ENCODE measurements around the gene OR2C3. TPM values are rescaled to one million over a fixed set of nuclear protein-coding genes. Genes with fewer than 3 reads are reported as not detected.

OR2C3 gene
- total RNA-seq, 4 donors from 2014 or later = not detected

DNA sequence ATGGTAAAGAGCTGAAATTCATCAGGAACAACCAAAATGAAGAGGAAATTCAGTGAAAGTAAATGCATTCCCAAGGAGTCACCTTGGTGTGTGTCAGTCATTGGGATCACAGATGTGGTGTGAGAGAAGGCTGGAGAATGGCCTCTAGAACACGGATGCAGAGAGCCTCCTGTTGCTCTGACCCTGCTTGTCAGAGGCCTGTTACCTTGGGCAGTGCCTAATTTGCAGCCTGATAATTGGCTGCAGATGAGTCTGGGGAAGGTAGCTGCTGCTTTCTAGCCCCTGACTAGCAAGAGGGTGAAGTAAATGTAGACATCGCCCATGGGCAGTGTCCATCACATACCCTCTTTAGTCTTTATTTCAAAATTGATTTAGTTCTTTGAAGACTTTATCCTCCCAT is 16.0 kb upstream of the OR2C3 start:
- WGBS, 2 donors (ENCODE audit: low coverage in 1 of 2) = 68 to 89% methylated on average over 1 to 2 of the region's 2 CpGs
- intact Hi-C loops (cut with DNase I; ENCODE audit: low total_unique reads) (no loop called here), in situ Hi-C loops (cut with MboI; ENCODE audit: low pct_ligation_motif_present in 1 of 4, low pct_unique_long_range_greater_than_20kb in 1 of 4, low sequenced_read_pairs in 3 of 4) (no loop called here)
- Histone ChIP-seq H3K4me1 (no peaks in the 10 kb centered on the region), H3K4me3 (no peak overlapping the region), H3K27ac (no peak overlapping the region), H3K36me3 (no peaks in the 10 kb centered on the region), H3K9me3 (no peaks in the 10 kb centered on the region), H3K27me3 (no peaks in the 10 kb centered on the region)
- TF ChIP-seq EP300 (IDR thresholded peaks at IDR 0.05; ENCODE audit: low read depth) (no peak), POLR2AphosphoS5 (IDR thresholded peaks at IDR 0.05) (no peak), POLR2A (IDR thresholded peaks at IDR 0.05) (no peak)
- TF ChIP-seq, protein P1, sequence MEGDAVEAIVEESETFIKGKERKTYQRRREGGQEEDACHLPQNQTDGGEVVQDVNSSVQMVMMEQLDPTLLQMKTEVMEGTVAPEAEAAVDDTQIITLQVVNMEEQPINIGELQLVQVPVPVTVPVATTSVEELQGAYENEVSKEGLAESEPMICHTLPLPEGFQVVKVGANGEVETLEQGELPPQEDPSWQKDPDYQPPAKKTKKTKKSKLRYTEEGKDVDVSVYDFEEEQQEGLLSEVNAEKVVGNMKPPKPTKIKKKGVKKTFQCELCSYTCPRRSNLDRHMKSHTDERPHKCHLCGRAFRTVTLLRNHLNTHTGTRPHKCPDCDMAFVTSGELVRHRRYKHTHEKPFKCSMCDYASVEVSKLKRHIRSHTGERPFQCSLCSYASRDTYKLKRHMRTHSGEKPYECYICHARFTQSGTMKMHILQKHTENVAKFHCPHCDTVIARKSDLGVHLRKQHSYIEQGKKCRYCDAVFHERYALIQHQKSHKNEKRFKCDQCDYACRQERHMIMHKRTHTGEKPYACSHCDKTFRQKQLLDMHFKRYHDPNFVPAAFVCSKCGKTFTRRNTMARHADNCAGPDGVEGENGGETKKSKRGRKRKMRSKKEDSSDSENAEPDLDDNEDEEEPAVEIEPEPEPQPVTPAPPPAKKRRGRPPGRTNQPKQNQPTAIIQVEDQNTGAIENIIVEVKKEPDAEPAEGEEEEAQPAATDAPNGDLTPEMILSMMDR (IDR thresholded peaks at IDR 0.05) = no peak
- no peak for DNase-seq

DNA sequence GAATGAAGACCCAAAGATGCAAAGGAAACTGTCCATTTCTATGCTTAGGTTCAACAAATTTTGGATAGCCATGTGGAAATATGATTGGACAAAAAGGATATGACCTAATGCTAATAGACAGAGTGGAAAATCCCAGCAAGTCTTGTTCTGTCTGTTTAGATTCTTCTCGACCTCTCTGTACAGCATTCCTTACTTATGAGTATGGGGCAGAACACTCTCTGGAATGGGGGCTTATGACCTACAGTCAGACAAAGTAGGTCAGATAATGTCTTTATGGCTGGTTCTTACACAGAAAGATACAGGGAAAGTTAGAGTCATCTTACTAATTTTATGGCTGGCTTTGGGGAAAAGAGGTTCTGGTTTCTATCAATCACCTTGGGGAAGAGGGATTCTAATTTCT is 15.5 kb upstream of the OR2C3 start:
- in situ Hi-C loops (cut with MboI; ENCODE audit: low pct_ligation_motif_present in 1 of 4, low pct_unique_long_range_greater_than_20kb in 1 of 4, low sequenced_read_pairs in 3 of 4) = no loop called here
- WGBS, 2 donors (ENCODE audit: low coverage in 1 of 2) = 37% methylated on average over 1 of the region's 1 CpG; no CpG with 5 or more reads in 1 of the 2 donors

DNA sequence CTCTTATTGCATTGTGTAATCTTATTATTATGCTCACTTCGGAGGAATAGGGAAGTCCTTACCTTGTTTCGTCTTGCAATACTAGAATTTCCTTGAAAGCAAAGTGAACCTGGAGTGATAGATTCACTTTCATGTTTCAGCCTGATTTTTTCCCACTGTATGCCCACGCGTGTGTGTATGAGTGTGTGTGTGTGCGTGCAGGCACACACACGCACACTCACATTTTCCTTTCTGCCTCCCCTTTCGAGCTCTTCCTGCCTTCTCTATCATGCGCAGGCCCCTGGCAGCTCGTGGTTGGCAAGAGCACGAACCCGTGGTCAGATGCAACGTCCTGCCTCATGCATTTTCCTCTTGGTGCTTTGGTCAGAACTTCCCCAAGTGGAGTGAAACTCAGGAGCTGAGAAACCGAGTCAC is 12.5 kb upstream of the OR2C3 start, which contains the start of gene GCSAML:
TSS of gene GCSAML (plus strand) at position 366 of the 414 bp plus-strand sequence. CDS start 58 bp downstream, outside the sequence.
- TF ChIP-seq, protein P1 (IDR thresholded peaks at IDR 0.05) = no peak
- TF ChIP-seq POLR2AphosphoS5 (IDR thresholded peaks at IDR 0.05) = no peak
- no peak for TF ChIP-seq EP300 (IDR thresholded peaks at IDR 0.05; ENCODE audit: low read depth)
- no peak for TF ChIP-seq POLR2A (IDR thresholded peaks at IDR 0.05)
- DNase-seq = no peak
- no peak within 1 kb of the TSS for H3K27ac ChIP-seq
- H3K4me3 ChIP-seq = no peak within 1 kb of the TSS
- no peaks in the 10 kb centered on the region for H3K4me1 ChIP-seq
- no peaks in the 10 kb centered on the region for H3K36me3 ChIP-seq
- in situ Hi-C loops (cut with MboI; ENCODE audit: low pct_ligation_motif_present in 1 of 4, low pct_unique_long_range_greater_than_20kb in 1 of 4, low sequenced_read_pairs in 3 of 4) (no loop called here), intact Hi-C loops (cut with DNase I; ENCODE audit: low total_unique reads) (no loop called here)
- H3K27me3 ChIP-seq = no peaks in the 10 kb centered on the region
- no peaks in the 10 kb centered on the region for H3K9me3 ChIP-seq
- 71% methylated on average over 11 to 13 of the region's 13 CpGs for WGBS, 2 donors (ENCODE audit: low coverage in 1 of 2)

More for the DNA sequence above, 15.5 kb upstream of the OR2C3 start:
- intact Hi-C loops (cut with DNase I; ENCODE audit: low total_unique reads) = no loop called here
- DNase-seq = no peak
- H3K4me1 ChIP-seq = no peaks in the 10 kb centered on the region
- H3K27me3 ChIP-seq = no peaks in the 10 kb centered on the region
- H3K36me3 ChIP-seq = no peaks in the 10 kb centered on the region
- H3K9me3 ChIP-seq = no peaks in the 10 kb centered on the region
- no peak overlapping the region for H3K27ac ChIP-seq
- TF ChIP-seq POLR2A (IDR thresholded peaks at IDR 0.05) (no peak), EP300 (IDR thresholded peaks at IDR 0.05; ENCODE audit: low read depth) (no peak), POLR2AphosphoS5 (IDR thresholded peaks at IDR 0.05) (no peak)
- TF ChIP-seq, protein P1 (IDR thresholded peaks at IDR 0.05) = no peak
- no peak overlapping the region for H3K4me3 ChIP-seq

DNA sequence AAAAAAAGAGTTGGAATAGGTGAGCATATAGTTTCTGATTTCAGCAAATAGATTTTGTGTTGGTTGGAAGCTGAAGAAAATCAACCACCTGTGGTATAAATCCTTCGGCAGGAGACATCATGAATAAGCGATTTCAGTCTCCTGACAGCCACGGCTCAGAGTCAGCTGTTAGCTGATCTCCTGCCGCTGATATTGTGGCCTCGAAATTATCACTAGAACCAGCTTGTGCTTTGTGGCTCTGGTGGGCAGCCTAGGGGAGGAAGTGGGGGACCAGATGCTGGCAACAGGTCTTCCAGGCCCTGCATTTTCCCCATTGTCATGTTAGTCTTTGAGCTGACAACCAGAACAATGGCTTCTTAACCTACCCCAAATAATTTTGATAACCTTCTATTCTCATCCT is 11.9 kb upstream of the OR2C3 start:
- H3K4me3 ChIP-seq = no peak overlapping the region
- H3K27ac ChIP-seq = no peak overlapping the region
- H3K36me3 ChIP-seq = no peaks in the 10 kb centered on the region
- TF ChIP-seq POLR2AphosphoS5 (IDR thresholded peaks at IDR 0.05) = no peak
- TF ChIP-seq, protein P1 (IDR thresholded peaks at IDR 0.05) = no peak
- no peak for TF ChIP-seq POLR2A (IDR thresholded peaks at IDR 0.05)
- TF ChIP-seq EP300 (IDR thresholded peaks at IDR 0.05; ENCODE audit: low read depth) = no peak
- WGBS, 2 donors (ENCODE audit: low coverage in 1 of 2) = 69% methylated on average over 5 of the region's 5 CpGs; no CpG with 5 or more reads in 1 of the 2 donors
- H3K27me3 ChIP-seq = no peaks in the 10 kb centered on the region
- H3K4me1 ChIP-seq = no peaks in the 10 kb centered on the region
- intact Hi-C loops (cut with DNase I; ENCODE audit: low total_unique reads) = no loop called here
- no peak for DNase-seq
- in situ Hi-C loops (cut with MboI; ENCODE audit: low pct_ligation_motif_present in 1 of 4, low pct_unique_long_range_greater_than_20kb in 1 of 4, low sequenced_read_pairs in 3 of 4) = no loop called here
- H3K9me3 ChIP-seq = no peaks in the 10 kb centered on the region

Measured in transverse colon (tissue), 4 donors.